ENCODE data around the gene DLGAP1.

The DLGAP1 gene

DNA sequence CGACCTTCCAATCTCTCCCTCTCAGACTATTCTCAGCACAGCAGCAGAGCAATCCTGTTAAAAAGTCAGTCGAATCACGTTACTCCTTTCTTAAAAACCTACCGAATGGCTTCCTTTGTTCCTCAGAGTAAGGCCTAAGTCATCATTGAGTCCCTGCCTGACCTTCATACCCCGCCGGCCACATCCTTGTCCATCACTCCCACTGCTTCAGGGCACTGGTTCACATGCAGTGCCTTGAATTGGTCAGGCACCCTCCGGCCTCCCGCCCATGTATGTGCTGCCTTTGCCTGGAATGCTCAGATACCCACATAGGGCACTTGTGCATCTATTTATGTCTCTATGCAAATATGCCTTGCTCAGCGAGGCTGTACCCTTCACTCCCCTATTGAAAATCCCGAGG is 206.4 kb downstream of the DLGAP1 start:
- TF ChIP-seq, protein P1, sequence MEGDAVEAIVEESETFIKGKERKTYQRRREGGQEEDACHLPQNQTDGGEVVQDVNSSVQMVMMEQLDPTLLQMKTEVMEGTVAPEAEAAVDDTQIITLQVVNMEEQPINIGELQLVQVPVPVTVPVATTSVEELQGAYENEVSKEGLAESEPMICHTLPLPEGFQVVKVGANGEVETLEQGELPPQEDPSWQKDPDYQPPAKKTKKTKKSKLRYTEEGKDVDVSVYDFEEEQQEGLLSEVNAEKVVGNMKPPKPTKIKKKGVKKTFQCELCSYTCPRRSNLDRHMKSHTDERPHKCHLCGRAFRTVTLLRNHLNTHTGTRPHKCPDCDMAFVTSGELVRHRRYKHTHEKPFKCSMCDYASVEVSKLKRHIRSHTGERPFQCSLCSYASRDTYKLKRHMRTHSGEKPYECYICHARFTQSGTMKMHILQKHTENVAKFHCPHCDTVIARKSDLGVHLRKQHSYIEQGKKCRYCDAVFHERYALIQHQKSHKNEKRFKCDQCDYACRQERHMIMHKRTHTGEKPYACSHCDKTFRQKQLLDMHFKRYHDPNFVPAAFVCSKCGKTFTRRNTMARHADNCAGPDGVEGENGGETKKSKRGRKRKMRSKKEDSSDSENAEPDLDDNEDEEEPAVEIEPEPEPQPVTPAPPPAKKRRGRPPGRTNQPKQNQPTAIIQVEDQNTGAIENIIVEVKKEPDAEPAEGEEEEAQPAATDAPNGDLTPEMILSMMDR (IDR thresholded peaks at IDR 0.05; ENCODE audit: extremely low read depth, insufficient read depth, missing control alignments) = no peak
- in situ Hi-C loops (cut with MboI; ENCODE audit: low pct_unique_long_range_greater_than_20kb, low sequenced_read_pairs, unreplicated experiment) = no loop called here
- DNase-seq (ENCODE audit: low spot score) = no peak

DNA sequence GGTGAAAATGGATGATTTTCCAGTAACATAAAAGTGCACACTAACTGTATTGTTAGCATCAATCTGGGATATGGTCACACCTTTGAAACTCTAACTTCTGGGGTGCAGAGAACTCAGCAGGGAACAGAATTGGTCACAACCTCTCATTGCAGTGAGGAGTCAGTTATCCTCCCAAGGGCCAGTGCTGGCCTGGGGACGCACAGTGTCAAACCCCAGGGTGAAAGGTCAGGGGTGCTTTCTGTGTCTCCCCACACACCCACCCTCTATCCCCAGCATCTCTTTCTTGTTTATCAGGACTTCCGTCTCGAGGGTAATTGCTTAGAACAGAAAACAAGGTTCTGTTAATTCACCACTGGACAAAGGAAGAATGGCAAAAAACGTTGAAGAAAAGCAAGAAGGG is 208.7 kb downstream of the DLGAP1 start:
- in situ Hi-C loops (cut with MboI; ENCODE audit: low pct_unique_long_range_greater_than_20kb, low sequenced_read_pairs, unreplicated experiment) = no loop called here
- TF ChIP-seq, protein P1 (IDR thresholded peaks at IDR 0.05; ENCODE audit: extremely low read depth, insufficient read depth, missing control alignments) = no peak
- DNase-seq (ENCODE audit: low spot score) = no peak

- TF ChIP-seq, protein P1 (IDR thresholded peaks at IDR 0.05; ENCODE audit: extremely low read depth, insufficient read depth, missing control alignments) = no peak
- in situ Hi-C loops (cut with MboI; ENCODE audit: low pct_unique_long_range_greater_than_20kb, low sequenced_read_pairs, unreplicated experiment) = no loop called here
- no peak for DNase-seq (ENCODE audit: low spot score)
Measured at GRCh38 chr18:4245456-4245855, 209.7 kb downstream of the DLGAP1 start.

GRCh38 chr18:4242431-4243161 is 212.5 kb downstream of the DLGAP1 start:
- in situ Hi-C loops (cut with MboI; ENCODE audit: low pct_unique_long_range_greater_than_20kb, low sequenced_read_pairs, unreplicated experiment) = no loop called here
- no peak for DNase-seq (ENCODE audit: low spot score)
- TF ChIP-seq, protein P1 (IDR thresholded peaks at IDR 0.05; ENCODE audit: extremely low read depth, insufficient read depth, missing control alignments) = no peak

- in situ Hi-C loops (cut with MboI; ENCODE audit: low pct_unique_long_range_greater_than_20kb, low sequenced_read_pairs, unreplicated experiment) = no loop called here
- TF ChIP-seq, protein P1 (IDR thresholded peaks at IDR 0.05; ENCODE audit: extremely low read depth, insufficient read depth, missing control alignments) = no peak
- DNase-seq (ENCODE audit: low spot score) = no peak
Measured at GRCh38 chr18:4241090-4241617, 214.0 kb downstream of the DLGAP1 start.

GRCh38 chr18:4238966-4239365 is 216.1 kb downstream of the DLGAP1 start:
- no peak for DNase-seq (ENCODE audit: low spot score)
- TF ChIP-seq, protein P1 (IDR thresholded peaks at IDR 0.05; ENCODE audit: extremely low read depth, insufficient read depth, missing control alignments) = no peak
- in situ Hi-C loops (cut with MboI; ENCODE audit: low pct_unique_long_range_greater_than_20kb, low sequenced_read_pairs, unreplicated experiment) = no loop called here

Measured in GM13977 (cell line).